Trophoblast cell (in vitro differentiated cells and primary cell): ENCODE data around the gene ATP5PO.

ENCODE experiments used
- DNase-seq, 2 donors: peaks; one replicate each; pipeline ENCODE4 v3.0.0-alpha.2; 2016
- H2AFZ ChIP-seq: 2 replicates; pipeline ENCODE4 v1.6.1; 2013; ENCODE audit warnings: low read length, moderate library complexity, mild to moderate bottlenecking; ENCODE audit not compliant: insufficient read depth, poor library complexity
- H2AK5ac ChIP-seq: 2 replicates; pipeline ENCODE4 v1.6.1; 2013; ENCODE audit warnings: mild to moderate bottlenecking, low read length
- H2BK120ac ChIP-seq: 2 replicates; pipeline ENCODE4 v1.6.1; 2013; ENCODE audit warnings: low read length, mild to moderate bottlenecking, moderate library complexity; ENCODE audit not compliant: insufficient read depth, poor library complexity
- H2BK12ac ChIP-seq: 2 replicates; pipeline ENCODE4 v1.6.1; 2013; ENCODE audit warnings: mild to moderate bottlenecking, low read length, moderate library complexity
- H2BK5ac ChIP-seq: 2 replicates; pipeline ENCODE4 v1.6.1; 2013; ENCODE audit warnings: low read length, low read depth, moderate library complexity, mild to moderate bottlenecking; ENCODE audit not compliant: poor library complexity
- H3K14ac ChIP-seq: 2 replicates; pipeline ENCODE4 v1.6.1; 2013; ENCODE audit warnings: mild to moderate bottlenecking, low read length
- H3K18ac ChIP-seq: 2 replicates; pipeline ENCODE4 v1.6.1; 2013; ENCODE audit warnings: mild to moderate bottlenecking, low read length
- H3K23ac ChIP-seq: 2 replicates; pipeline ENCODE4 v1.6.1; 2013; ENCODE audit warnings: low read length
- H3K27ac ChIP-seq: 2 replicates; pipeline ENCODE4 v1.5.1; 2013; ENCODE audit warnings: low read depth, mild to moderate bottlenecking, inconsistent platforms, low read length, moderate library complexity
- H3K27me3 ChIP-seq: 2 replicates; pipeline ENCODE4 v1.6.1; 2013; ENCODE audit warnings: inconsistent platforms, mild to moderate bottlenecking, low read length, moderate library complexity; ENCODE audit not compliant: insufficient read depth
- H3K36me3 ChIP-seq, 2 experiments: 1 replicate in 1 of 2; 2 replicates in 1 of 2; pipeline ENCODE4 v1.6.1; 2013; ENCODE audit warnings: low read length in 2 of 2, mild to moderate bottlenecking in 2 of 2, moderate library complexity in 1 of 2; ENCODE audit not compliant: insufficient read depth in 2 of 2, control insufficient read depth in 1 of 2
- H3K4ac ChIP-seq: 2 replicates; pipeline ENCODE4 v1.6.1; 2013; ENCODE audit warnings: low read depth, mild to moderate bottlenecking, low read length, moderate library complexity
- H3K4me1 ChIP-seq, 2 experiments: 1 replicate in 1 of 2; 2 replicates in 1 of 2; pipeline ENCODE4 v1.6.1; 2013; ENCODE audit warnings: low read length in 2 of 2, mild to moderate bottlenecking in 2 of 2, moderate library complexity in 1 of 2; ENCODE audit not compliant: insufficient read depth in 2 of 2, control insufficient read depth in 1 of 2
- H3K4me2 ChIP-seq: 2 replicates; pipeline ENCODE4 v1.6.1; 2013; ENCODE audit warnings: inconsistent platforms, mild to moderate bottlenecking, low read length, moderate library complexity
- H3K4me3 ChIP-seq: 2 replicates; pipeline ENCODE4 v1.5.1; 2013; ENCODE audit warnings: mild to moderate bottlenecking, low read depth, low read length, inconsistent platforms
- H3K79me1 ChIP-seq: one replicate; pipeline ENCODE4 v1.6.1; 2013; ENCODE audit warnings: low read length
- H3K79me2 ChIP-seq: 2 replicates; pipeline ENCODE4 v1.6.1; 2013; ENCODE audit warnings: low read length, mild to moderate bottlenecking; ENCODE audit not compliant: control insufficient read depth, insufficient read depth, poor library complexity
- H3K9ac ChIP-seq: 2 replicates; pipeline ENCODE4 v1.6.1; 2013; ENCODE audit warnings: mild to moderate bottlenecking, low read length
- H3K9me3 ChIP-seq: 2 replicates; pipeline ENCODE4 v1.6.1; 2013; ENCODE audit warnings: low read depth, mild to moderate bottlenecking, control low read depth, inconsistent platforms, low read length; ENCODE audit not compliant: insufficient read depth
- H4K12ac ChIP-seq: 2 replicates; pipeline ENCODE4 v1.6.1; 2013; ENCODE audit warnings: low read depth, mild to moderate bottlenecking, low read length, moderate library complexity
- H4K8ac ChIP-seq: 2 replicates; pipeline ENCODE4 v1.6.1; 2013; ENCODE audit warnings: low read depth, mild to moderate bottlenecking, low read length, moderate library complexity
- H4K91ac ChIP-seq: one replicate; pipeline ENCODE4 v1.6.1; 2013; ENCODE audit warnings: low read depth, mild to moderate bottlenecking, low read length, moderate library complexity
- WGBS: extraction: QIAGEN DNeasy Blood & Tissue Kit; methylation state at CpG from one replicate; pipeline ENCODE4 v1.1.7; 2013; ENCODE audit warnings: missing lambda C conversion rate; ENCODE audit not compliant: insufficient read length, insufficient coverage; ENCODE audit errors: extremely low coverage; 5-methylcytosine and 5-hydroxymethylcytosine counted together

ATP5PO gene

GRCh38 chr21:33860332-33860879 lies 55.2 kb downstream of the ATP5PO start:
- Histone ChIP-seq H3K9me3 (peaks cover 3% of the 10 kb centered on the region), H3K4ac (no peak overlapping the region), H3K18ac (no peak overlapping the region), H3K36me3 (no peaks in the 10 kb centered on the region), H2BK5ac (no peak overlapping the region), H2AFZ (no peak overlapping the region), H2BK120ac (no peak overlapping the region), H3K4me2 (no peak overlapping the region), H3K79me2 (no peaks in the 10 kb centered on the region), H4K12ac (no peak overlapping the region), H3K27ac (no peak overlapping the region), H3K23ac (no peak overlapping the region), H2AK5ac (no peak overlapping the region), H4K8ac (no peak overlapping the region), H3K4me3 (no peak overlapping the region), H2BK12ac (no peak overlapping the region), H4K91ac (no peak overlapping the region), H3K14ac (no peak overlapping the region), H3K9ac (no peak overlapping the region), H3K79me1 (no peaks in the 10 kb centered on the region), H3K27me3 (no peaks in the 10 kb centered on the region), H3K4me1 (no peaks in the 10 kb centered on the region)
- no CpG with 5 or more reads among the region's 8 CpGs for WGBS
- DNase-seq = no peak

GRCh38 chr21:33859373-33860102 lies 56.1 kb downstream of the ATP5PO start:
- Histone ChIP-seq H3K9ac (no peak overlapping the region), H4K8ac (no peak overlapping the region), H3K4me3 (no peak overlapping the region), H2BK120ac (no peak overlapping the region), H3K4me1 (peaks cover 0 to 3% of the 10 kb centered on the region in 2 experiments), H4K12ac (no peak overlapping the region), H4K91ac (no peak overlapping the region), H3K14ac (no peak overlapping the region), H3K79me2 (no peaks in the 10 kb centered on the region), H3K27ac (no peak overlapping the region), H2BK5ac (no peak overlapping the region), H3K36me3 (no peaks in the 10 kb centered on the region), H3K4me2 (no peak overlapping the region), H3K79me1 (no peaks in the 10 kb centered on the region), H3K9me3 (peaks cover 2% of the 10 kb centered on the region), H3K27me3 (no peaks in the 10 kb centered on the region), H2BK12ac (no peak overlapping the region), H2AK5ac (no peak overlapping the region), H3K23ac (no peak overlapping the region), H3K4ac (no peak overlapping the region), H2AFZ (no peak overlapping the region), H3K18ac (no peak overlapping the region)
- WGBS = no CpG with 5 or more reads among the region's 18 CpGs
- no peak for DNase-seq

GRCh38 chr21:33858667-33859372 lies 56.8 kb downstream of the ATP5PO start:
- no CpG with 5 or more reads among the region's 15 CpGs for WGBS

GRCh38 chr21:33857846-33858666 lies 57.5 kb downstream of the ATP5PO start:
- H4K8ac ChIP-seq = no peak overlapping the region
- H3K79me2 ChIP-seq = no peaks in the 10 kb centered on the region
- H3K9me3 ChIP-seq = peaks cover 3% of the 10 kb centered on the region
- H3K18ac ChIP-seq = no peak overlapping the region
- no peak overlapping the region for H3K4me3 ChIP-seq
- H2BK120ac ChIP-seq = no peak overlapping the region
- no peaks in the 10 kb centered on the region for H3K27me3 ChIP-seq
- H4K12ac ChIP-seq = no peak overlapping the region
- H3K27ac ChIP-seq = no peak overlapping the region
- H3K14ac ChIP-seq = no peak overlapping the region
- no peak overlapping the region for H3K4me2 ChIP-seq
- DNase-seq = no peak
- H3K23ac ChIP-seq = no peak overlapping the region
- H3K9ac ChIP-seq = no peak overlapping the region
- H2AK5ac ChIP-seq = no peak overlapping the region
- H2BK12ac ChIP-seq = no peak overlapping the region
- H3K4me1 ChIP-seq = peaks cover 2 to 7% of the 10 kb centered on the region in 2 experiments
- H3K36me3 ChIP-seq = no peaks in the 10 kb centered on the region
- WGBS = no CpG with 5 or more reads among the region's 25 CpGs
- no peak overlapping the region for H4K91ac ChIP-seq
- no peak overlapping the region for H2BK5ac ChIP-seq
- no peak overlapping the region for H3K4ac ChIP-seq
- H3K79me1 ChIP-seq = no peaks in the 10 kb centered on the region
- H2AFZ ChIP-seq = no peak overlapping the region

More at GRCh38 chr21:33858667-33859372, 56.8 kb downstream of the ATP5PO start:
- H3K23ac ChIP-seq = no peak overlapping the region
- H3K9ac ChIP-seq = no peak overlapping the region
- no peak overlapping the region for H3K4me3 ChIP-seq
- H3K14ac ChIP-seq = no peak overlapping the region
- no peak overlapping the region for H2AFZ ChIP-seq
- H3K79me2 ChIP-seq = no peaks in the 10 kb centered on the region
- H2BK12ac ChIP-seq = no peak overlapping the region
- no peaks in the 10 kb centered on the region for H3K27me3 ChIP-seq
- no peak overlapping the region for H4K8ac ChIP-seq
- peaks cover 2 to 7% of the 10 kb centered on the region in 2 experiments for H3K4me1 ChIP-seq
- no peak for DNase-seq
- no peak overlapping the region for H3K4me2 ChIP-seq
- no peak overlapping the region for H2BK120ac ChIP-seq
- no peak overlapping the region for H4K12ac ChIP-seq
- H3K27ac ChIP-seq = no peak overlapping the region
- H2BK5ac ChIP-seq = no peak overlapping the region
- no peaks in the 10 kb centered on the region for H3K79me1 ChIP-seq
- no peak overlapping the region for H4K91ac ChIP-seq
- H3K4ac ChIP-seq = no peak overlapping the region
- H2AK5ac ChIP-seq = no peak overlapping the region
- H3K36me3 ChIP-seq = no peaks in the 10 kb centered on the region
- H3K18ac ChIP-seq = no peak overlapping the region
- peaks cover 2% of the 10 kb centered on the region for H3K9me3 ChIP-seq
